GM06990 (cell line): Measurements from ENCODE around the gene KIZ.

Experiments used
- DNase-seq: peaks from one replicate; pipeline ENCODE4 v3.0.0-alpha.2; 2011; ENCODE audit not compliant: insufficient read length; ENCODE audit errors: extremely low read depth
- H3K27me3 ChIP-seq: replicated peaks from 2 replicates; pipeline ENCODE4 v1.6.0; 2011; ENCODE audit warnings: low read length; ENCODE audit not compliant: control insufficient read depth, insufficient read depth
- H3K36me3 ChIP-seq: 2 replicates; pipeline ENCODE4 v1.5.1; 2011; ENCODE audit warnings: low read length; ENCODE audit not compliant: control insufficient read depth, insufficient read depth
- H3K4me3 ChIP-seq: replicated peaks from 2 replicates; pipeline ENCODE4 v1.5.1; 2011; ENCODE audit warnings: low read depth, mild to moderate bottlenecking, control low read depth, low read length
- CTCF ChIP-seq: IDR thresholded peaks from 2 replicates; pipeline ENCODE4 v1.5.1; 2011; ENCODE audit warnings: low read length, control low read depth, mild to moderate bottlenecking, inconsistent platforms; ENCODE audit not compliant: insufficient read depth, poor library complexity, severe bottlenecking

Gene KIZ

GRCh38 chr20:21133917-21134622, 8.2 kb downstream of the KIZ start:
- H3K36me3 ChIP-seq = no peaks in the 10 kb centered on the region

GRCh38 chr20:21134883-21135493, 9.1 kb downstream of the KIZ start:
- Histone ChIP-seq H3K36me3 (no peaks in the 10 kb centered on the region), H3K27me3 (no peaks in the 10 kb centered on the region), H3K4me3 (no peak overlapping the region)
- no peak for DNase-seq
- no peak for TF ChIP-seq CTCF

More at GRCh38 chr20:21133917-21134622, 8.2 kb downstream of the KIZ start:
- no peaks in the 10 kb centered on the region for H3K27me3 ChIP-seq
- no peak for DNase-seq
- no peak overlapping the region for H3K4me3 ChIP-seq
- no peak for TF ChIP-seq CTCF

GRCh38 chr20:21136015-21136732, 10.3 kb downstream of the KIZ start:
- Histone ChIP-seq H3K27me3 (no peaks in the 10 kb centered on the region), H3K4me3 (no peak overlapping the region), H3K36me3 (no peaks in the 10 kb centered on the region)
- TF ChIP-seq CTCF = no peak
- DNase-seq = no peak

- Histone ChIP-seq H3K4me3 (no peak overlapping the region), H3K36me3 (no peaks in the 10 kb centered on the region), H3K27me3 (no peaks in the 10 kb centered on the region)
- TF ChIP-seq CTCF = no peak
- DNase-seq = no peak
Observed at GRCh38 chr20:21137078-21137477, 11.2 kb downstream of the KIZ start.

GRCh38 chr20:21139881-21140566, 14.1 kb downstream of the KIZ start:
- TF ChIP-seq CTCF = no peak
- DNase-seq = no peak
- no peak overlapping the region for H3K4me3 ChIP-seq
- no peaks in the 10 kb centered on the region for H3K36me3 ChIP-seq
- H3K27me3 ChIP-seq = no peaks in the 10 kb centered on the region
